ENCODE data around the gene ARHGEF37.
"Not testable (repeated sequence)": the region's sequence is repeated elsewhere in the genome, so short reads cannot be mapped to it uniquely, and the experiment has no call there.

ARHGEF37 gene

DNA sequence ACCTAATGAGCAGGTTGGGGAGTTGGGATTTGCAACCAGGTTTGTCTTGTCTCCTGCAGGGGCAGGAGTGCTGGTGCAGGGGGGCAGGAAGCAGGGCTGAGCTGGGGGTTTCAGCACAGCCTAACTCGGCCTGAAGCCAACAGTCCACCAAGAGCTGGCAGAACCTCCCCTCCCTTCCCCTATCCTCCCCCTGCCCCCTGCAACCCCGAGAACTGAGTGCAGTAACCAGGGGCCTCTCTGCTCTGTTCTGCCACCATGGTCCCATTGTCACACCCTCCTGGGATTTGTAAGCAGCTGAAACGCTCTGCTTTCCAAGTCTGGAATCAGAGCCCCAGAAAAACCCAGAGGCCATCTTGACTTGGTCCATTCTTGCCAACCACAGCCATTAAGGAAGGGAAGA is 72.9 kb downstream of the ARHGEF37 start:
- no peak for DNase-seq

DNA sequence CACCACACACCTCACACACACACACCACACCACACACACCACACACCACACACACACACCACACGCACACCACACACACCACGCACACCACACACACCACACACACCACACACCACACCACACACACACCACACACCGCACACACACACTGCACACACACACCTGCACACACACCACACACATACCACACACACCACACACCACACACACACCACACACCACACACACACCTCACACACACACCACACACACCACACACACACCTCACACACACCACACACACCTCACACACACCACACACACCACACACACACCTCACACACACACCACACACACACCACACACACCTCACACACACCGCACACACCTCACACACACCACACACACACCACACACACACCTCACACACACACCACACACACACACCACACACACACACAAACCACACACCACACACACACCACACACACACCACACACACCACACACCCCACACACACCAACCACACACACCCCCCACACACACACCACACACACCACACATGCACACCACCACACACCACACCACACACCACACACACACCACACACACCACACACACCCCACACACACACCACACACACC is 73.7 kb downstream of the ARHGEF37 start:
- no peak for DNase-seq

DNA sequence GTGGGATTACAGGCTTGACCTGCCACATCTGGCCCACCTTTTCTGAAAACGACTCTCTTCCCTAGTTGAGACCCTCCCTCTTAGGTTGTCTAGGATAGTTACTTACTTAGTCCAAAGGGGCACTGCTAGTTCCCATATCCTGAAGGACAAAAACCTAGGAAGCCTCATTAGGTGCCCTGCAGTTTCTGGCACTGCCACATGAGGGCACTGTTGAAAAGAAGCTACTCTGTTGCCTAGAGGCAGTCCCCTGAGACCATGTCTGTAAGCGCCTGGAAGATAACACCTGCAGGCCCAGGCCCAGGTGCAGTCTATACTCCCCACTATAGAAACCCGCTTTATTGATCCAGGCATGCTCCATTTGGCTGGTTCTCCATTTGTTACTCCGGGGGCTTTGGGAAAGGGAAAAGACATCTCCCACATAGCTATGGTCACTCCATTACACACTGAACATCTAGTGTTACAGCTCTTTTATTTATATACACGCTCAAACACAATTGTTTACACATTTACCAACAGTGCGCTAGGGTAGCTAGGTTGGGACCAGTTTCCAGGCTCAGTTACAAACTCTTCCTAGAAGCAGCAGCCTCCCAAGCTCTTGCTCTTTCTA is 75.4 kb downstream of the ARHGEF37 start:
- DNase-seq: no peak

DNA sequence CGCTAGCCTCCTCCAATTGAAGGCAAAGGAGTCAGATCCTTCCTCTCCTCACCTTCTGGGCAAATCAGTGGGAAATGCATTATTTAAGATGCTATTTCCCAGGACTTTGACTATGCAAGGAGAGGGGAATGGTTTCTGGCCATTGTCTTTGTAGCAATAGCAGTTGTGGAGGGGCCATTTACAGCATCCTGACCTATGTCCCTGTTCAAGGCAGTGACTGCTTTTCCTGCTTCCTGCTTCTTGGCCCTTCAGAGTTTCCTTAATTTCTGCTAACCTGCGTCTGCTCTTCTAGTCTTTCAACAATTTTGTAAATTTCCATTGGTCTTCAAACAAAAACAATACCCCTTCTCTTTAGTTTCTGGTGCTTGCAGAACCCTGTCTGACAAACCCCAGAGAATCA is 76.0 kb downstream of the ARHGEF37 start:
- DNase-seq: no peak

DNA sequence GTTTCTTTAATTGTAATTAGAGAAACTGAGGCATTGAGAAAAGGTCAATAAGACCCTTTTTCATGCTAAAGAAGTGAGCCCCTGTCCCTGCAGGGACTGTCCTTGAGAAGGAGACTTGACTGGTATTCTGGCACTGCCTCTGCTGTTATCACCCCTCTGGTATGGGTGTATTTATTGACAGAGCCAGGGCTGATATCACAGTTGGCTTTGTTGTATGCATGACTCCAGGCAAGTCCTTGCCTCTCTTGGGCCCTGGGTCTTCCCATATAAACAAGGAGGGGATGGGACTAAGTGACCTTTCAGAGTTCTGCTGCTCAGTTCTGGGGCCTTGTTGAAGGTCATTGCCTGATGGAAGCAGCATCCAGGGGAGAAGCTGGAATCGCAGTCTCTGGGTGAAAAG is 77.0 kb downstream of the ARHGEF37 start:
- no peak for DNase-seq

DNA sequence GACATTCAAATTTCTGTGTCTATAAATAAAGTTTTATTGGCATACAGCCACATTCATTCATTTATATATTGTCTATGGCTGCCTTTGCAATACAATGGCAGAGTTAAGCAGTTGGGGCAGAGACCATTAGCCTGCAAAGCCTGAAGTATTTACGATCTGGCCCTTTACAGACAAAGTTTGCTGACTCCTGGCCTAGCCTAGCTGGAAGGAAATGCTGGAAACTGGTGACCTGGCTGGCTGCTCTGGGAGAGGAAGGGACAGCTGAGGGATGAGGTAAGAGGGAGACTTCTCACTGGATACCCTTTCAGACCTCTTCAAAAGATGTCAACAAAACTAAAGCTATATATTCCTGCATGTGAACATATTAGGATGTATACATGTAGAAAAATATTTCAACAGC is 82.8 kb downstream of the ARHGEF37 start:
- no peak for DNase-seq

DNA sequence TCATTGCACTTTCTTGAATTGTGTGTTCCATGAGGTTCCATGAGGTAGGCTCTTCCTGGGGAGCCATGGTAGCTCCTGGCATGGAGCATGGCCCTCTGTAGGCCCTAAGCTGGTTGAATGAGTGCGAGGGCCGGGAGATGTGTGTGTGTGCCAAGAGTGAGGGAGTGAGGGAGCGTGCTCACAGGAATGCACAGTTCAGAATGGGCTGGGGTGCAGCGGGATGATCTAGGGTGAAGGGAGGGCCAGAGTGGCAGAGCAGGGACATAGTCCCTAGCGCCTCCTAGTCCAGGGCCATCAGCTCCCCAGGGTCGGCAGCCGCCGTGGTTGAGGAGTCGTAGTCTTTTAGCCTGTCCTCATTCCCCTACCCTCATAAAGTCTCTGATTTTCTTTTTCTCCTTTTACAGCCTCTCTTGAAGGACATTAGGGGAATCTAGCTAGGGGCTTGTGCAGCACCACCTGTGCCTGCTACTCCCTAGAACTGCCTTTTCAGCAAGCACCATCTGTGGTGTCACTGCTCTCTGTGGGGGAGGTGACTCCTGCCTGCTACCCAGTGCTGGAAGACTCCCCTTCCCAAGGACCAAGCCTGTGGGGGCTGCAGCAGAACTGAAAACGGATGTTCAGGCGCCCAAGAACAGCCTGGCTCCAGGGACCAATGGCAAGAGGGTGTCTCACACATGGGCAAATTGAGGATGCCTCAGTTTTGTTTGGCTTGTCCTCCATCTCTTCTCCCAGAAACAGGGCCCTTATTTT is 83.5 kb downstream of the ARHGEF37 start:
- DNase-seq: no peak

DNA sequence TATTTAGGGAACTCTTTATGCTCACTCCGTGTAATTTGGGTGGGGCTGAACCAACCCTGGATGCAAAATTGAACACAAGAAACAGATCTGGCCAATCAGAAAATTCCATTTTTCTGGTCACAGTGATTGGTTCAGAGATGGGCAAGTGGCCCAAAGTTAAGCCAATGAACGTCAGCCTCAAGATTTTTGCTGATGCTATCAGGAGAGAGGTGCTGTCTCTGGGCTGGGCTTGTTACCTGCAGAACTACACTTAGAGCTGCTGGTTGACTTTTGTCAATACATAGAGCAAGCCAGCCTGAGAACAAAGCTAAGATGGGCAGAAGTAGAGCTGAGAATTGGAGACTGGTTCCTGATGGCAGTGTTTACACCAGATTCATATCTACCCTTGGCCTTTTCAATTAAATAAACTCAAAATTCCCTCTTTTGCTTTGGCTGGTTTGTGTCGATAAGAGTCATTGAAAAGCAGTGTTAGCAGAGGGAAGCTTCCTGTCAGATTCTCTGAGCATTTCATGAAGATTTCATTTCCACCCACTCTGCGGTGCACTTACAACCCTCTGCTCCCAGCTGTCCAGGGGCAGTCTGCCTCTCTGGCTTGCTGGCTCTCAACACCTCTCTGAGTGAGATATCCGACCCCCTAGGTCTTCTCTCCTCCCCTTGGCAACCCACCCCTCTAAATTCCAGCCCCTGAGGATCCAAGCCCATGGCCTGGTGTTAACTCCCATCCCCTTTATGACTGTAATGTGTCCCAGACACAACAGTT is 84.3 kb downstream of the ARHGEF37 start:
- no peak for DNase-seq

DNA sequence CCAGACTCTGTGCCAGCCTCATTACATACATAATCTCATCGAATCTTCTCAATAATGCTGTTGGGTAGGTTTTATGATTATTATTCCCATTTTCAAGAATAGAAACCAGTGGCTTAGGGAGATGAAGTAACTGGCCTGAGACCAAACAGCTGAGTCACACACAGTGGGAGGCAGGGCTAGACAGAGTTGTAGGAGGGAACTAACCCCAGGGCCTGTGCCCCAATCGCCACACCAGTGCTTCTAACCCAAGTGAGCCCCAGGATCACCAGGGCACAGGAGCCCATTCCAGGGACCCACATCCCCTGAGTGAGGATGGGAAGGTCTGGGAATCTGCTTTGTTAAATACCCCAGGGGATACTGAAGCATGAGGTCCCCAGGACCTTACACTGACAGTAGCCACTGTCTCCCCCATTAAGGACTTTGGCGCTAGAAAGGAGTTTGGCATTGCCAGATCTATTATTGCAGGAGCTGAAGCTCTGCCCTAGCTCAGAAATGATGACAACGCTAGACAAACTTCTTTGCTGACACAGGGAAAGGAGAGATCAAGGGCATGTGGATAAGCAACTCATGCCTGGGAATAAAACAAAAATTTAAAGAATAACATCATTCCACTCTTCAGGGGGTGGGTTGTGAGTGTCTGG is 85.0 kb downstream of the ARHGEF37 start:
- no peak for DNase-seq

DNA sequence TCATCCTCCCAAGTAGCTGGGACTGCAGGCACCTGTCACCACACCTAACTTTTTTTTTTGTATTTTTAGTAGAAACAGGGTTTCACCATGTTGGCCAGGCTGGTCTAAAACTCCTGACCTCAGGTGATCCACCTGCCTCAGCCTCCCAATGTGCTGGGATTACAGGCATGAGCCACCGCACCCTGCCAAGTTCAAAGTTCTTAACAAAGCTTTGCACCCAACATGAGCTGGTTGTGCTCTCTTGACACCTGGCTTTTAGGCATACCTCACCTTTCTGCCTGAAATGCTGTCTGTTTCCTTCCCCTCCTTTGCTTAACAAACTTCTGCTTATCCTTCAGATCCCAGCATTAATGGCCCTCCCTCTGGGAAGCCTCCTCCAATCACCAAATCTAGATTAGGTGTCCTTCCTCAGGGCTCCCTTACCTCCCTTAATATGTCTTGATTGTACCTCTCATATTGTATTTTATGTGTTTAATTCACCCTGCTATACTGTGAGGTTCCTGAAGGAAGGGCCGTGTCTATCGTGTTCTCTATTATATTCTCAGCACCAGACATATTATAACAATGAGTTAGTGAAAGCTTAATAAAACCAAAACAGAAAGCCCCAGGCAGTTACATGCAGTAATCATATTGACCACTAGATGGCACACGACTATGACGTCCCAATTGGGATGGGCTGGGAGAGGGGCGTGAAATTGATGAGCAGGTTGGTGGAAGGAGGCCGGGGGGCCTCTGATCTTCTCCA is 86.0 kb downstream of the ARHGEF37 start:
- no peak for DNase-seq

DNA sequence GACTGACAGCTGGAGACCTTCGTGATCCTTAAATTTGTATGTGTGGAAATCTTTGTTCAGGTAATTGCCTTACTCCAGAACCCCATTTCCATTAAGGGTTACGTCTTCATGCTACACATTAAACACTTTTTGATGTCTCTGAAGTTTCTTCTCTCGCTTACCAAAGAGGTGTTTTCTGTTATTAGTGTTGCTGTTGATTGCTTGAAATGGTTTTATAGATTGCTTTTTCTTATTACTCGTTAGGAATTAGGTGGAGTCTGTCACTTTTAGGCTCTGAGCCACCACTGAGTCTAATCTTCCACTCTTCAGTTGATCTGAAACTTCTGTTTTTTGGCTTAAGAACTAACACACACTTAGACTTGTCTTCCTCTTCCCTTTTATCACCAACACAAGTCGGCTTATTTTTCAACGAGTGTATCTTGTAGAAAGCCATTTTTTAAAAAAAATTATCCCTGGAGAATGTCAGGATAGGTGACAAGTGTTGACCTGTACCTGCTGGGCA is 86.6 kb downstream of the ARHGEF37 start:
- DNase-seq: no peak

DNA sequence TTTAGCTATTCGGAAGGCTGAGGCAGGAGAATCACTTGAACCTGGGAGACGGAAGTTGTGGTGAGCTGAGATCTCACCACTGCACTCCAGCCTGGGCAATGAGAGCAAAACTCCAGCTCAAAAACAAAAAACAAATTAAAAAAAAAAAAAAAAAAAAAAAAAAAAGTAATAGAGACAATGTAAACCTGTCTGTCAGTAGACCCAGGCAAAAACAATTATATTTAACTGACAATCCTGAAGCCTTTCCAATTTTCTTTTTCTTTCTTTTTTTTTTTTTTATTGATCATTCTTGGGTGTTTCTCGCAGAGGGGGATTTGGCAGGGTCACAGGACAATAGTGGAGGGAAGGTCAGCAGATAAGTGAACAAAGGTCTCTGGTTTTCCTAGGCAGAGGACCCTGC is 88.0 kb downstream of the ARHGEF37 start:
- DNase-seq: not testable (repeated sequence)

DNA sequence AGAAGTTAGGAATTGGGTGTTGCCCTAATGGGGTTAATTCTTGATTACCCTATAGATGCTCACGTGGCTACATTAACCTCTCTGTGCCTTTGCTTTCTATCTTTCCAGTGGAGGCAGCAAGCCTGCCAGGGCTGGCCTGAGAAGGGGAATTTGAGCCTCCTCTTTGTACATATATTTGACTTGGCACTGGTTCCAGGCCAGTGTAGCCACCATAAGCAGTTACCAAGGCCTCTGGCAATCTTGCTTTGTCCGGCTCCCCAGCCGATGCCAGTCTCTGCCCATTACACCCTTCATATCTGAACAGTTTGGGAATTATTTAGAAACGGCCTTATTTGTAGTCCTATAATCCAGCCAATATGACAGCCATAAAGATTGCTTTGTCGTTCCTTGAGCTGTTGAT is 90.2 kb downstream of the ARHGEF37 start:
- DNase-seq: no peak

DNA sequence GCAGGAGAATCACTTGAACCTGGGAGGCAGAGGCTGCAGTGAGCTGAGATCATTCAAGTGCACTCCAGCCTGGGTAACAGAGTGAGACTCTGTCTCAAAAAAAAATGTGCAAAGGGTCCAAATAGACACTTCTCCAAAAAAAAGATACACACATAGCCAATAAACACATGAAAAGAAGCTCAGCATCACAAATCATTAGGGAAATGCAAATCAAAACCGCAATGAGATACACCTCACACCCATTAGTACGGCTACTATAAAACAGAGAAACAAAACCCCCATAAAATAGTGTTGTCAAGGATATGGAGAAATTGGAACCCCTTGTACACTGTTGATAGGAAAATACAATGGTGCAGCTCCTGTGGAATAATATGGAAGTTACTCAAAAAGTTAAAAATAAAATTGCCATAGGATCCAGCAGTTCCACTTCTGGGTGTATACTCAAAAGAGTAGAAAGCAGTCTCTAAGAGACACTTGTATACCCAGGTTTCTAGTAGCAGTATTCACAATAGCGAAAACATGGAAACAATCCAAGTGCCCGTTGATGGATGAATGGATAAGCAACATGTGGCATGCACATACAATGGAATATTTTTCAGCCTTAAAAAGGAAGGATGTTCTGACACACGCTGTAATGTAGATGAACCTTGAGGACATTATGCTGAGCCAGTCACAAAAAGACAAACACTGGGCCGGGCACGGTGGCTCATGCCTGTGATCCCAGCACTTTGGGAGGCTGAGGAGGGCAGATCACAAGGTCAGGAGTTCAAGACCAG is 91.6 kb downstream of the ARHGEF37 start:
- no peak for DNase-seq

DNA sequence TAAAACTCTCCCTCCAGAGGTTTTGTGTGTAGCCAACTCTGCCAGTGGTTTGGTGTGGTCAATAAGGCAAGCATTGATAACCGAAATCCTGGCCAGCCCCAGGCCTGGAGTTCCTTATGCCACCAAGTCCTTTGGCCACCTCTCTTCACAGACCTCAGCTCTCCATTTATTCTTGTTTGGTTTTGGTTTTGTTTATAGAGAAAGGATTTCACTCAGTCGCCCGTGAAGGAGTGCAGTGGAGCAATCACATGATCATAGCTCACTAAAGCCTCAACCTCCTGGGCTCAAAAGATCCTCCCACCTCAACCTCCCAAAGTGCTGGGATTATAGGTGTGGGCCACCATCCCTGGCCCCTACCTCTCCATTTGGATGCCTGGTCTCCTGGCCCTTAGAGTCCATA is 93.4 kb downstream of the ARHGEF37 start:
- no peak for DNase-seq

DNA sequence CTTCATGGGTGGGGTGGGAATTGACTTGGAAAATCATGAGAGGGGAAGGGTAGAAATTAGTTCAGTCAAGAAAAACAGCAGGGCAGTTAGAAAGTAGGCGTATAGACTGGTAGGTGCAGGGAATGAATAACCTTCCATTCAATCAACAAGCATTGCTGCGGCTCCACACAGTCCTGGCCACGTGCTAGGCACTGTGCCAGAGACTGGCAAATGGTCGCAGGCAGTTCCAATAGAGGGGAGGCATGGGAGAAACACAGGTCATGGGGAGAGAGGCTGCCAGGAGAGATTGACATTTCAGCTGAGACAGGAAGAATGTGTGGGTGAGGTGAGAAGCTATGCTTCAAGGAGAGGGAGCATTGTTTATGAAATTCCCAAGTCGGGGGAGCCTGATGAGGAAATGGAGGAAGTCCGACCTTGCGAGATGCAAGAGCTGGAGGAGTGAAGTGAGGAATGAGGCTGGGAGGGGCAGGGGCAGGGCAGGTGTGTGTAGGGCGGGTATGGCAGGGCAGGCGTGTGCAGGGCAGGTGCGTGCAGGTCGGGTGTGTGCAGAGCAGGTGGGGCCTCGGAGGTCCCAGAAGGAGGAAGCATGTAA is 94.4 kb downstream of the ARHGEF37 start:
- no peak for DNase-seq

DNA sequence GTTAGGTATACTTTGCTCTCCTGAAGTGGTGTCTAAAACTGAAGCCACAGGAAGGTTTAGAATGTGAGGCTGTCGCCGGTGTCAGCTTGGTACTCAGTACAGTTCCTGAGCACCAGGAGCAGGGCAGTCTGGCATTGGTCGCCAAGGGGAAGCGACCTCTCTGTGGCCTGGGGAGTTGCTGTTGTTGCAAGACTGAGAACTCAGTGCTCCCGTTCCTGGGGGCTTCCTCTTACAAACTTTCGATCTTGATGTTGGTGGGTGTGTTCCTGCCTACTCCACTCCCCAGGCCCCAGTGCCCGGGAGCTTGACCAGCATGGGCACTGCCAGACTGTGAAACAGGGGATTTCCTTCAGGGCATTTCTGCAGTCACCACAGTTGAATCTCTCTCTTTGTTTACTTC is 96.4 kb downstream of the ARHGEF37 start:
- no peak for DNase-seq

DNA sequence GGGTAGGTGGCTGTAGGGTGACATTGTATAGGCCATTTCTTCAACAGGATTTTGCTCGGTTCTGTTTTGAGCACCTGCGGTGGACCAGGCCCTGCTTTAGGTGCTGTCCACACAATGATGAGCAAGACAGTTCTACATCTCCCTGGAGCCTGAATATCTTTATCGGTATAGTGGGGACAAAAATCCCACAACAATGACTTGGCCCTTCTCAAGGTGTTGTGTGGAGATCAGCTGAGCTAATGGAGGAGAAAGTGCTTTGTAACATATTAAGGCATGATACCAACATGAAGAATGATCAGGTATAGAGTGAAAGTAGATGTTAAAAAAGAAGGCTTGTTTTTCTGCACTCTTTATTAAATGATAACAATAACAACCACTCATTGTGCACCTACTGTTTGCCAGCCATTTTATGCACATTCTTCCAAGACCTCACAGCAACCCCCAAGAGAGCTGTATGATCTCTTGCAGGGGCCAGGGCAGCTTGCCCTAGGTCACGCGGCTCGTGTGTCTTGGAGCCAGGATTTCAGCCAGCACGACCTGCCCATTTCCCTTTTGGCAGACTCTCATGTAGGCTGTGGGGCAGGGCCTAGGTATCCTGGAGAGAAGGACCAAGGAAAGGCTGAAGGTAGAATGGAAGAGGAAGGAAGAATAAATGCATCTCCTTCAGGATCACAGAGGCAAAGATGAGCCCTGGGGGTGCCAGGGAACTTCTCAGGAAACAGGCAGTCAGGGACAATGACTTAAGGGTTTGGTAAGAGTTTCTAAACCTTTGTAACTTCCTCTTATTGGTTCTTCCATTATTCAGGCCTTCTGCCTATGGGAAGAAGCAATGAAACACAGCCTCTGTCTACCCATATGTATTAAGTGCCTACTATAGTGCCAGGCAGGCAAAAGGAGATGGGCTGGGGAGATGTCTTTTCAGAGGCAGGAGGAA is 98.8 kb downstream of the ARHGEF37 start:
- DNase-seq: no peak

DNA sequence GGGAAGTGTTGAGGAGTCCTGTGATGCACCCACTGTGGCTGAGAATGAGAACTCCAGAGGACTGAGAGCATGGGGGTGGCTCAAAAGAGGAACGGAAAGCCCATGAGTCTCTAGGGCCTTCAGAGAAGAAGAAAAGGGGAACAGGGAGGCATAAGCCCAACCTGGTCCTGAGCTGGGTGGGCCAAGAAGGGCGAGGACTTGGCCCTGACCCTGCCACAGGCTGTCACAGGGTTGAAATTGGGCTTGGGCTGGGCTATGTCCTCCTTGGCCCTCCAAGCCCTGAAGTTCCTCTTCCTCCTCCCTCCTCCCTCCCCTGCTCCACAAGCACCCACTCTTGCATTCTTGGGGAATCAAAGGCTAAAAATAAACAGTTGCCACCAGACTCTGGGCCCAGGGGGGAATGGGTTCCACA is 99.5 kb downstream of the ARHGEF37 start:
- no peak for DNase-seq

DNA sequence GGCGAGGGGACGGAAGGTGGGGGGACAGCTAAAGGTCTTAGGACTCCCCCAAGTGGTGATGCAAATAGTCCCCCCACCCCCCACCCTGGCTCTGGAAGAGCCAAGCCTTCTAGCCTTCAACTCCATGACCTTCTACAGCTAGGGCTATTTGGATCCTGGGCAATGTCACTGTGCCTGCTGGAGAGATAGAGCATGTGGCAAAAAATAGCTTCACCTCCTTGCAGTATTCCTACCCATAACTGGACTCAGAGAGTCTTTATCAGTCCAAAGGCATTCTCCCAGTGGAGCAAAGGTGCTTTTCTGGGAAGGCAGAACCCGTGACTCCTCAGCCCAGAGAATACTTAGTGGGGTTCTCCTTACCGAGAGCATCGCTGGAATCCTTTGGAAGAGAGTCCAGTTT is 100.0 kb downstream of the ARHGEF37 start:
- no peak for DNase-seq

Data from NCI-H1694 treated with DMSO at 0.1 percent for 48 hours (cell line).